Islet precursor cell (in vitro differentiated cells): ENCODE data around the gene SHANK1.
"Not testable (repeated sequence)": the region's sequence is repeated elsewhere in the genome, so short reads cannot be mapped to it uniquely, and the experiment has no call there.

Experiments
- DNase-seq: peaks from one replicate; pipeline ENCODE4 v3.0.0-alpha.2; 2018

The SHANK1 gene

DNA sequence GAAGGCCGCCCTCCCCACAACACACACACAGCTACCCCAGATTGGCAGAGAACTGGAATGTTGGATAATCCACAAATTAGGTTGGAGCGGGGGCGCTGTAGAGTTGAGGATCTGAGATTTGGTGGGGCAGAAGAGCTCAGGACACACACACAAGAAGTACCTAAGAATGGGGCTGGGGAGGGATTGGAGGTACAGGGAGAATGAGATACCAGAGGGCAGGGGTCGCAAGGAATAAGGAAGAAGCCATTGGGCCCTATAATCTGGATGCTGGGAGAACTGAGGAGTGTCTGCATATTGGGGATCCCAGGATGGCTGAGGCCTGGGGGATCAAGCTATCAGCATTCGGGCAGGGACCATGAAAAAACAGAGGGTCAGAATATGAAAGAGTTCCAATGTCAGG lies 91.5 kb downstream of the SHANK1 start:
- DNase-seq, result no peak

DNA sequence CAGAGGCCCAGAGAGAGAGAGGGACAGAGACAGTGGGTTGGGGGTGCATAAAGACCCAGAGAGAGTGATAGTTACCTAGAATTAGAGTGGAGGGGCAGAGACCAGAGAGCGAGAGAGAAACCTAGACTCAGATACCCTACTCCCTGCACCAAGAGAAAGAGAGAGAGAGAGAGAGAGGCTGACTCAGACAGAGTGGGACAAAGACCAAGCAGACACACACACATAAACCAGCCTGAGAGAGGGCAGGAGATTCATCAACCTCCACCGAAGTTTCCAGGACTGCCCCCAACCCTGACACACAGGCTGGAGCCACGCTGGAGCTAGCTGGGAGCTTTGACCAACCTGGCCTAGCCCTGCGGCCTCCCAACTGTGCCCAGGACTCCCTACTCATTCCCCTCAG lies 92.8 kb downstream of the SHANK1 start:
- DNase-seq, result peak; percentile 45

DNA sequence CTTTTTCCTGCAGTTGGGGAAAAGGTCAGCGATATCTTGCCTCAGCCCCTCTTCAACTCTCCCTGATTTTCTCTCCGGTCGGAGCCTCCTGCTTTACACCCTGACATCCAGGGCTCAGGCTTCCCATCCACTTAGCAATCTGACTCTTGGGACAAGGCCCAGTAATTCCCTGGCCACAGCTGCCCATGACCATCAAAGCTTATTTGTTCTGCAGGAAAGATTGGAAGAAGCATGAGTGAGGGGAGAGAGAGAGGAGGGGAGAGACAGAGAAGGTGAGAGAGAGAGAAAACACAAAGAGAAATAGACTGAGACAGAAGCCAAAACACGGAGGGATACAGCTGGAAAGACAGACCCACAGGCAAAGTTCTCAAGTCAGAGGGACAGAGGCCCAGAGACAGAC lies 93.6 kb downstream of the SHANK1 start:
- DNase-seq, result peak; percentile 27

DNA sequence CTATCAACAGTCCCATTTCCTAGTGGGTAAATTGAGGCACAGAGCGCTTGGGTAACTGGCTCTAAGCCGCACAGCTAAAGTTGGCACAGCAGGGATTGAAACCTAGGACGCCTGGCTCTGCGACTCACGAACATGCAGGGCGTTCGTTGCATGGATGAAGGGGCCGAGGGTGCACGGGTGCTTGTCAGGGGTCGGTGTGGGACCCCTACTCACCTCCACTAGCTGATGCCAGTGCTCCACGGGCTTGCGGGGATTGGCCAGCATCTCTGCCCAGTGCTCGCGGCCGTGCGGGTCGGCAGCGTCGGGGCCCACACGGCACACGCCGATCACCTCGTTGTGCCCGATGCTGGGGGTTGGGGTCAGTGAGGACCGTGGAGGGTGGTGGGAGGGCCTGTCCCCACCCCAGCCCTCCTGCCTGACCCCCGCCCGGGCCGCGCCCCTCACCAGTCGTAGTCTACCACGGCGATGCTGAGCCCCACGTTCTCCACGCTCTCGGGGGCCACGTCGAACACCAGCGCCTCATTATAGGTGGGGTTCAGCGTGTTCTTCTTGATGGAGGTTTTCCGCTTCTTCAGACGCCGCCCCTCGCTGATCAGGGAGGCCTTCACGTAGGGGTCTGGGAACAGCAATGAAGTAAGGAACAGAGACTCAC lies 94.5 kb downstream of the SHANK1 start:
- peak; percentile 16 for DNase-seq

DNA sequence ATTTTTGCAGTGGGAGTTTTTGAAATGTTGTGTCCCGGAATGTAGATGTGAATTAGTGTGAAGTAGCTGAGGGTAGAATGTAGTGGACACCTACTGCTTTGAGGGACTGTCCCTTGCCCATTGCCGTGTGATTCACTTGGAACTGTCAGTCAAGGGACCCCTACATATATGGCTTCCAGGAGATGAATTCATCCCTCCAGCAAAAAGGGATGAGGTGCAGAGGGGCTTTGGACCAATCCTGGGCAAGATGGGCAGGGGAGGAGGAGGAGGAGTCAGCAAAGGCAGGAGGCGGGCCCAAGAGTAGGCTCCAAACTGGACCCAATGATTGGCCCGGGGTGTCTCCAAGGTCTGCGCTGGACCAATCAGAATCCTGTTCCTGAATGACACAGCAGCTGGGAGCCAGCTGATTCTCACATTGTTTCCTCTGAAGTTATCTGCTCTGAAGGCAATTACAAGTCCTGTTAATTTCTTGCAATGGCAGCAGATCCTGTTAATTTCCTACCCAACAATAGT lies 99.2 kb downstream of the SHANK1 start:
- peak; percentile 18 for DNase-seq

DNA sequence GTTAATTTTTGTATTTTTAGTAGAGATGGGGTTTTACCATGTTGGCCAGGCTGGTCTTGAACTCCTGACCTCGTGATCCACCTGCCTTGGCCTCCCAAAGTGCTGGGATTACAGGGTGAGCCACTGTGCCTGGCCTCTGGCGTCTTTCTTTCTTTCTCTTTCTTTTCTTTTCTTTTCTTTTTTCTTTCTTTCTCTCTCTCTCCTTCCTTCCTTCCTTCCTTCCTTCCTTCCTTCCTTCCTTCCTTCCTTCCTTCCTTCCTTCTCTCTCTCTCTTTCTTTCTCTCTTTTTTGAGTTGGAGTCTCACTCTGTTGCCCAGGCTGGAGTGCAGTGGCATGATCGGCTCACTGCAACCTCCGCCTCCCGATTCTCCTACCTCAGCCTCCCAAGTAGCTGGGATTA lies 100.4 kb downstream of the SHANK1 start:
- peak; percentile 4 for DNase-seq

DNA sequence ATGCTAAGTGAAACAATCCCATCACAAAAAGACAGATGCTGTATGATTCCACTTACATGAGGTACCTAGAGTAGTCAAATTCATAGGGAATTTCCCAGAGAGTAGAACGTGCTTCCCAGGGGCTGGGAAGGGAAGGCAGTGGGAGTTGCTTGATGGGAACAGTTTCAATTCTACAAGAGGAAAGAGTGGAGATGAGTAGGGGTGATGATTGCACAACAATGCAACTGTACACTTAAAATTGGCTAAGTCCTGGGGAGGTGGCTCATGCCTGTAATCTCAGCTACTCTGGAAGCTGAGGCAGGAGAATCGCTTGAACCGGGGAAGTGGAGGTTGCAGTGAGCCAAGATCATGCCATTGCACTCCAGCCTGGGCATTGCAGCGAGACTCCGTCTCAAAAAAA lies 101.2 kb downstream of the SHANK1 start:
- DNase-seq, result not testable (repeated sequence)

DNA sequence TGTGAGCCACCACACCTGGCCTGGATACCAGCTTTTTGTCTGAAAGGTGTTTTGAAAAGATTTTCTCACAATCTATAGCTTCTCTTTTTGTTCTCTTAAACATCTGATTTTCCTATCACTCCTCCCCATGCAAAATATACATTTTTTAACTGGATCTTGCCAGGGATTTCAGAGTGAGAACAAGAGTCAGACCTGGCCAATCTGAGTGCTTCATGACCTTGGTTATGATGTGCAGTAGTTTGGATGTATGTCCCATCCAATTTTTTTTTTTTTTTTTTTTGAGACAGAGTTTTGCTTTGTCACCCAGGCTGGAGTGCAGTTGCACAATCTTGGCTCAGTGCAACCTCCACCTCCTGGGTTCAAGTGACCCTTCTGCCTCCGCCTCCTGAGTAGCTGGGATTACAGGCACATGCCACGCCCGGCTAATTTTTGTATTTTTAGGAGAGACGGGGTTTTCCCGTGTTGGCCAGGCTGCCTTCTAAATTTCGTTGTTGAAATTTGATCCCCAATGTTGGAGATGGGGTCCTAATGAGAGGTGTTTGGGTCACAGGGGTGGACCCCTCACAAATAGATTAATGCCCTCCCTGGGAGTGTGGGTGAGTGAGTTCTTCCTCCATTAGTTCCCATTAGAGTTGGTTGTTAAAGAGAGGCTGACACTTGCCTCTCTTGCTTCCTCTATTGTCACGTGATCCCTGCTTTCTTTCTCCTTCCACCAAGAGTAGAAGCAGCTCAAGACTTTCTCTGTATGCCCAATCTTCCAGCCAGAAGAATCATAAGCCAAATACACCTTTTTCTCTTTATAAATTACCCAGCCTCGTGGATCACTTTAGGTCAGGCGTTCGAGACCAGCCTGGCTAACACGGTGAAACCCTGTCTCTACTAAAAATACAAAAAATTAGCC lies 106.8 kb downstream of the SHANK1 start:
- DNase-seq, result peak; percentile 4
